SH-SY5Y (cell line): Measurements from ENCODE around the gene MZB1.

ENCODE experiments used
- GATA2 ChIP-seq: IDR thresholded peaks from 2 replicates; pipeline ENCODE4 v1.6.1; 2011; ENCODE audit warnings: mild to moderate bottlenecking, low read depth, low read length
- GATA3 ChIP-seq: IDR thresholded peaks from 2 replicates; pipeline ENCODE4 v1.6.1; 2011; ENCODE audit warnings: low read depth, mild to moderate bottlenecking, low read length, moderate library complexity

GRCh38 chr5:139341689-139342422 lies 47.9 kb downstream of the MZB1 start, which contains the start of gene PAIP2:
- TF ChIP-seq GATA3 = no peak
- peak; percentile 81 for TF ChIP-seq GATA2
